ENCODE measurements around the gene PLAAT4.
"Not testable (repeated sequence)": the region's sequence is repeated elsewhere in the genome, so short reads cannot be mapped to it uniquely, and the experiment has no call there.

Gene PLAAT4

GRCh38 chr11:63530021-63530420 is 6.6 kb upstream of the PLAAT4 start:
- no peak for TF ChIP-seq CTCF (IDR thresholded peaks at IDR 0.05; ENCODE audit: low read depth, low read length)
- no peak for DNase-seq
- Histone ChIP-seq H3K36me3 (no peaks in the 10 kb centered on the region), H3K9me3 (ENCODE audit: severe bottlenecking) (no peaks in the 10 kb centered on the region), H3K27ac (no peak overlapping the region), H3K27me3 (ENCODE audit: insufficient read depth, low read depth, severe bottlenecking) (no peaks in the 10 kb centered on the region), H3K4me3 (ENCODE audit: low read depth, low read length) (no peak overlapping the region)

- not testable (repeated sequence) for H3K27ac ChIP-seq
Observed at GRCh38 chr11:63531074-63531792, 5.4 kb upstream of the PLAAT4 start.

DNA sequence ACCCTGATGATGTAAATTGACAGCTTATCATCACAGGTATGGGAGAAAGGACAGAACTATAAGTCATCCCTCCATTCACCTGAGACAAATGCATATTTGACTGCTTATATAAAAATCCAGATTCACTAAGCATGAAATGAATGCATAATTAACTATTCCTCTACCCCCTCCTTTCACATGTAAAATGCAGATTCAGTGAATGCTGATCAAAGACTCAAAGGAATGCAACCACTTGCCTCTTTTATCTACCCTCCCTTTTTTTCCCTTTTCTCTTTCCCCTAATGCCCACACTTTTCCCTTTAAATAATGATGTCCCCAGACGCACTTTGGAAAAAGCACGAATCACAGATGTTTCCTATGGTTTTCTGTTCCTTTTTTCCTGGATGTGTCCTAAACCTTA is 4.5 kb upstream of the PLAAT4 start:
- no peak for DNase-seq
- Histone ChIP-seq H3K36me3 (no peaks in the 10 kb centered on the region), H3K27ac (no peak overlapping the region), H3K9me3 (ENCODE audit: severe bottlenecking) (no peaks in the 10 kb centered on the region), H3K4me3 (ENCODE audit: low read depth, low read length) (no peak overlapping the region), H3K27me3 (ENCODE audit: insufficient read depth, low read depth, severe bottlenecking) (no peaks in the 10 kb centered on the region)
- TF ChIP-seq CTCF (IDR thresholded peaks at IDR 0.05; ENCODE audit: low read depth, low read length), result no peak

More at GRCh38 chr11:63531074-63531792, 5.4 kb upstream of the PLAAT4 start:
- not testable (repeated sequence) for H3K4me3 ChIP-seq (ENCODE audit: low read depth, low read length); H3K9me3 ChIP-seq (ENCODE audit: severe bottlenecking); DNase-seq; H3K27me3 ChIP-seq (ENCODE audit: insufficient read depth, low read depth, severe bottlenecking); H3K36me3 ChIP-seq

DNA sequence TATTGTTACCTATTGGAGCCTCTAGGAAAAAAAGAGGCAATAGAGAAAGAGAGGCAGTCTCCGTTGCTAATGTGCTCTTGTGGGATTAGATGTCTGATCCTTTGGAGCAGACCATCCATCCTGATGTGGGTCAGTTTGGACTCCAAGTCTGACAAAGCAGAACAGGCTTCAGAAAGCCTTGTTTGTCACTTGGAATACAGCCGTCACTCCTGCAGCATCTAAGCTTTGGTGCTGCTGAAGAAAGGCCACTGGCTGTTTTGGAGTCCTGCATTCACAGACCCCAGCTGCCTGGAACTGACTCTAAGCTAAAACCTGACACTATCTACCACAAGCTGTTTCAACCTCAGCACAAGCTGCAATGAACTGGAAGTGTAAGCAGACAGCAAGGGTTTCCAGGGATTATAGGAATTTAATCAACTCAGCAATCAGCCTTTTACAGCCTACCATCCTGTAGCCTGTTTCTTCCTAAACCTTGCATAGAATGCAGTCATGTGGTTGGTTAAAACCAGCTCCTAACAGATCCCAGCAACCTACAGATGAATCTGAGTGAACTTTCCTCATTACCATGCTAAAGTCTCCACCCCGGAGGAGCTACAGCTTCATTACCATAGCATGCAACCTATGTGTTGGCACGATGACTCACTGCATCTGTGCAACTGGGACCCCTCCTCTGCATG is 3.7 kb upstream of the PLAAT4 start:
- H3K4me3 ChIP-seq (ENCODE audit: low read depth, low read length), result no peak overlapping the region

DNA sequence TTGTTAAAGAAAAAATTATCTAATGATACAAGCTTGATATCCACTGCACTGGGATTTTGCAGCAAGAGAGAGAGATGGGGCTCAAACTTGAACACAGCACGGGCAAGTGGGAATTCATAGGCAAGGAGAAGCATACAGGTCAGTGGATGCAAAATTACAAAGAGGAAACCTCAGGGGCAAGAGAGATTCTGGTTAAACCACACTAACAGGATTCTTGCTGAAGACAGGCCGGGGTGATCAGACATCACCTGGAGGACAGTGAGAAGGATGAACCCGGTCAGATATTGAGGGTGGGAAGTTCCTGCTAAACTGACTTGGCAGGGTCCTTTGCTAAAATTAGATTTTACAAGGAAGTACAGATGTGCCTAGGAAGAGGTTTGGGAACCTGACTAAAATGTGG is 2.5 kb upstream of the PLAAT4 start:
- no peak for TF ChIP-seq CTCF (IDR thresholded peaks at IDR 0.05; ENCODE audit: low read depth, low read length)
- H3K9me3 ChIP-seq (ENCODE audit: severe bottlenecking), result no peaks in the 10 kb centered on the region
- no peak overlapping the region for H3K27ac ChIP-seq
- no peak for DNase-seq
- H3K27me3 ChIP-seq (ENCODE audit: insufficient read depth, low read depth, severe bottlenecking), result no peaks in the 10 kb centered on the region
- no peak overlapping the region for H3K4me3 ChIP-seq (ENCODE audit: low read depth, low read length)
- H3K36me3 ChIP-seq, result no peaks in the 10 kb centered on the region

More for the DNA sequence above, 3.7 kb upstream of the PLAAT4 start:
- no peak for TF ChIP-seq CTCF (IDR thresholded peaks at IDR 0.05; ENCODE audit: low read depth, low read length)
- Histone ChIP-seq H3K27ac (no peak overlapping the region), H3K36me3 (no peaks in the 10 kb centered on the region), H3K9me3 (ENCODE audit: severe bottlenecking) (no peaks in the 10 kb centered on the region), H3K27me3 (ENCODE audit: insufficient read depth, low read depth, severe bottlenecking) (no peaks in the 10 kb centered on the region)
- DNase-seq, result peak; percentile 31

DNA sequence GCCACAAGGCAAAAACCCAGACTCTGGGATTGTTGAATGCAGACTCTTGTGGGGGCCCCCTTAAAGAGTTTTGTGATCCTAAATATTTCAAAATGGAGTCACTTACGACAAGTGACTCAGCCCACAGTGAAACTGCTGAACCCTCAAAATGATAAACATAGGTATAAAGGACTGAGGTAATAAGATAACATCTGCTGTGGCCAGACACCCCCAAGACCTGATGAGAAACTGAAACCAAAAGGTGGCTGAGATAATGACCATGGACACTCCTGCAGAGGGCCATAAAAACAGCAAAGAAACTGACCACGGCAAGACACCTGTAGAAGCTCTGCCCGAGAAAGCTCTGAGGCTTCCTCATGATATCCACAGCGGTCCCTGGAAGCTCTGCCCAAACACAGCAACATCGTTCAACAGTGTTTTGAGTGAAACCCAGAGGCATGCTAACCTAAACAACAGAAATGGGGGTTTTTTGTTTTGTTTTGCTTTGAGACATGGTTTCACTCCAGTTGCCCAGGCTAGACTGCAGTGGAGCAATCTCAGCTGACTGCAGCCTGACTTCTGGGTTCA is 1.6 kb upstream of the PLAAT4 start:
- no peak for DNase-seq
- no peak overlapping the region for H3K27ac ChIP-seq
- TF ChIP-seq CTCF (IDR thresholded peaks at IDR 0.05; ENCODE audit: low read depth, low read length), result no peak

More for the DNA sequence above, 1.6 kb upstream of the PLAAT4 start:
- Histone ChIP-seq H3K9me3 (ENCODE audit: severe bottlenecking) (no peaks in the 10 kb centered on the region), H3K36me3 (no peaks in the 10 kb centered on the region), H3K4me3 (ENCODE audit: low read depth, low read length) (no peak overlapping the region), H3K27me3 (ENCODE audit: insufficient read depth, low read depth, severe bottlenecking) (no peaks in the 10 kb centered on the region)

Data from WERI-Rb-1 (cell line).